Measurements from ENCODE around the gene CACNB4. TPM values are rescaled to one million over a fixed set of nuclear protein-coding genes. Genes with fewer than 3 reads are reported as not detected.
A peak's percentile ranks its signal among the peaks of the same experiment; 100 is the strongest.

The CACNB4 gene
- total and polyA plus RNA-seq, 9 of the 15 experiments (the other 6 are each of a cell fraction or from before 2014, with no cell fraction given) = 0.01 to 0.20 (median 0.04) TPM; not detected in 1

- TF ChIP-seq FOXK2 (conservative IDR thresholded peaks at IDR 0.05 in 1 of 2, IDR thresholded peaks at IDR 0.05 in 1 of 2; ENCODE audit: low read depth in 2 of 2) (0 out of 4 replicates have a peak, but pooled peaks of 1 of the 2 experiments have one; percentile 46), DNMT1 (IDR thresholded peaks at IDR 0.05) (no peak), POLR2G (IDR thresholded peaks at IDR 0.05; ENCODE audit: low read depth, low read length) (no peak), ZNF354B (CRISPR knock-in tag; IDR thresholded peaks at IDR 0.05) (no peak), RFX1 (IDR thresholded peaks at IDR 0.05) (peak; percentile 48), NCOR1 (IDR thresholded peaks at IDR 0.05) (peak; percentile 89), DPF2 (IDR thresholded peaks at IDR 0.05) (peak; percentile 97), ZFX (CRISPR knock-in tag; IDR thresholded peaks at IDR 0.05) (no peak; the same call in 1 of the 2 replicates), PRPF4 (IDR thresholded peaks at IDR 0.05; ENCODE audit: insufficient read depth, low read depth, low read length, poor library complexity, severe bottlenecking) (no peak), GATA2 (CRISPR knock-in tag; IDR thresholded peaks at IDR 0.05) (peak; percentile 87), TCF7 (IDR thresholded peaks at IDR 0.05; ENCODE audit: borderline replicate concordance) (0 out of 2 replicates have a peak, but pooled peaks have one; percentile 45), ZNF140 (CRISPR knock-in tag; IDR thresholded peaks at IDR 0.05) (no peak), HDAC2 (IDR thresholded peaks at IDR 0.05) (peak; percentile 88), SMAD4 (CRISPR knock-in tag; conservative IDR thresholded peaks at IDR 0.05) (peak; percentile 17; the same call in 1 of the 2 replicates), HMGN3 (IDR thresholded peaks at IDR 0.05; ENCODE audit: borderline replicate concordance, extremely low read depth, insufficient read length, low read depth, low read length) (no peak)
- TF ChIP-seq, protein P1, sequence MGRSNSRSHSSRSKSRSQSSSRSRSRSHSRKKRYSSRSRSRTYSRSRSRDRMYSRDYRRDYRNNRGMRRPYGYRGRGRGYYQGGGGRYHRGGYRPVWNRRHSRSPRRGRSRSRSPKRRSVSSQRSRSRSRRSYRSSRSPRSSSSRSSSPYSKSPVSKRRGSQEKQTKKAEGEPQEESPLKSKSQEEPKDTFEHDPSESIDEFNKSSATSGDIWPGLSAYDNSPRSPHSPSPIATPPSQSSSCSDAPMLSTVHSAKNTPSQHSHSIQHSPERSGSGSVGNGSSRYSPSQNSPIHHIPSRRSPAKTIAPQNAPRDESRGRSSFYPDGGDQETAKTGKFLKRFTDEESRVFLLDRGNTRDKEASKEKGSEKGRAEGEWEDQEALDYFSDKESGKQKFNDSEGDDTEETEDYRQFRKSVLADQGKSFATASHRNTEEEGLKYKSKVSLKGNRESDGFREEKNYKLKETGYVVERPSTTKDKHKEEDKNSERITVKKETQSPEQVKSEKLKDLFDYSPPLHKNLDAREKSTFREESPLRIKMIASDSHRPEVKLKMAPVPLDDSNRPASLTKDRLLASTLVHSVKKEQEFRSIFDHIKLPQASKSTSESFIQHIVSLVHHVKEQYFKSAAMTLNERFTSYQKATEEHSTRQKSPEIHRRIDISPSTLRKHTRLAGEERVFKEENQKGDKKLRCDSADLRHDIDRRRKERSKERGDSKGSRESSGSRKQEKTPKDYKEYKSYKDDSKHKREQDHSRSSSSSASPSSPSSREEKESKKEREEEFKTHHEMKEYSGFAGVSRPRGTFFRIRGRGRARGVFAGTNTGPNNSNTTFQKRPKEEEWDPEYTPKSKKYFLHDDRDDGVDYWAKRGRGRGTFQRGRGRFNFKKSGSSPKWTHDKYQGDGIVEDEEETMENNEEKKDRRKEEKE (IDR thresholded peaks at IDR 0.05; ENCODE audit: borderline replicate concordance in 1 of 2, control insufficient read depth in 1 of 2, low read depth in 2 of 2, low read length in 1 of 2) = no peak
- TF ChIP-seq, protein P2, sequence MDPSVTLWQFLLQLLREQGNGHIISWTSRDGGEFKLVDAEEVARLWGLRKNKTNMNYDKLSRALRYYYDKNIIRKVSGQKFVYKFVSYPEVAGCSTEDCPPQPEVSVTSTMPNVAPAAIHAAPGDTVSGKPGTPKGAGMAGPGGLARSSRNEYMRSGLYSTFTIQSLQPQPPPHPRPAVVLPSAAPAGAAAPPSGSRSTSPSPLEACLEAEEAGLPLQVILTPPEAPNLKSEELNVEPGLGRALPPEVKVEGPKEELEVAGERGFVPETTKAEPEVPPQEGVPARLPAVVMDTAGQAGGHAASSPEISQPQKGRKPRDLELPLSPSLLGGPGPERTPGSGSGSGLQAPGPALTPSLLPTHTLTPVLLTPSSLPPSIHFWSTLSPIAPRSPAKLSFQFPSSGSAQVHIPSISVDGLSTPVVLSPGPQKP (CRISPR knock-in tag; IDR thresholded peaks at IDR 0.05) = no peak
- TF ChIP-seq, protein P3, sequence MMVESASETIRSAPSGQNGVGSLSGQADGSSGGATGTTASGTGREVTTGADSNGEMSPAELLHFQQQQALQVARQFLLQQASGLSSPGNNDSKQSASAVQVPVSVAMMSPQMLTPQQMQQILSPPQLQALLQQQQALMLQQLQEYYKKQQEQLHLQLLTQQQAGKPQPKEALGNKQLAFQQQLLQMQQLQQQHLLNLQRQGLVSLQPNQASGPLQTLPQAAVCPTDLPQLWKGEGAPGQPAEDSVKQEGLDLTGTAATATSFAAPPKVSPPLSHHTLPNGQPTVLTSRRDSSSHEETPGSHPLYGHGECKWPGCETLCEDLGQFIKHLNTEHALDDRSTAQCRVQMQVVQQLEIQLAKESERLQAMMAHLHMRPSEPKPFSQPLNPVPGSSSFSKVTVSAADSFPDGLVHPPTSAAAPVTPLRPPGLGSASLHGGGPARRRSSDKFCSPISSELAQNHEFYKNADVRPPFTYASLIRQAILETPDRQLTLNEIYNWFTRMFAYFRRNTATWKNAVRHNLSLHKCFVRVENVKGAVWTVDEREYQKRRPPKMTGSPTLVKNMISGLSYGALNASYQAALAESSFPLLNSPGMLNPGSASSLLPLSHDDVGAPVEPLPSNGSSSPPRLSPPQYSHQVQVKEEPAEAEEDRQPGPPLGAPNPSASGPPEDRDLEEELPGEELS (CRISPR knock-in tag; IDR thresholded peaks at IDR 0.05; ENCODE audit: borderline replicate concordance) = 0 out of 2 replicates have a peak, but pooled peaks have one; percentile 47
Observed at GRCh38 chr2:151789055-151789834, 309.6 kb downstream of the CACNB4 start (continued).

All from K562 (cell line).